ENCODE data around the gene AMELY. TPM values are rescaled to one million over a fixed set of nuclear protein-coding genes. Genes with fewer than 3 reads are reported as not detected.
"Not testable (repeated sequence)": the region's sequence is repeated elsewhere in the genome, so short reads cannot be mapped to it uniquely, and the experiment has no call there.

The AMELY gene
- total RNA-seq, 2 donors from 2014 or later = not detected

GRCh38 chrY:6909856-6910255 lies 1.7 kb downstream of the AMELY start:
- Histone ChIP-seq H3K36me3 (no peaks in the 10 kb centered on the region), H3K4me3 (no peak overlapping the region), H3K27me3 (no peaks in the 10 kb centered on the region), H3K4me1 (no peaks in the 10 kb centered on the region), H3K9me3 (no peaks in the 10 kb centered on the region), H3K27ac (no peak overlapping the region)
- no peak for DNase-seq (ENCODE audit: low spot score)
- TF ChIP-seq CTCF (IDR thresholded peaks at IDR 0.05) = no peak

- no peak overlapping the region for H3K27ac ChIP-seq
- no peaks in the 10 kb centered on the region for H3K27me3 ChIP-seq
- no peaks in the 10 kb centered on the region for H3K36me3 ChIP-seq
- DNase-seq (ENCODE audit: low spot score) = no peak
- no peaks in the 10 kb centered on the region for H3K4me1 ChIP-seq
- TF ChIP-seq CTCF (IDR thresholded peaks at IDR 0.05) = no peak
- H3K9me3 ChIP-seq = no peaks in the 10 kb centered on the region
- H3K4me3 ChIP-seq = no peak overlapping the region
Measured at GRCh38 chrY:6909118-6909521, 2.4 kb downstream of the AMELY start.

DNA sequence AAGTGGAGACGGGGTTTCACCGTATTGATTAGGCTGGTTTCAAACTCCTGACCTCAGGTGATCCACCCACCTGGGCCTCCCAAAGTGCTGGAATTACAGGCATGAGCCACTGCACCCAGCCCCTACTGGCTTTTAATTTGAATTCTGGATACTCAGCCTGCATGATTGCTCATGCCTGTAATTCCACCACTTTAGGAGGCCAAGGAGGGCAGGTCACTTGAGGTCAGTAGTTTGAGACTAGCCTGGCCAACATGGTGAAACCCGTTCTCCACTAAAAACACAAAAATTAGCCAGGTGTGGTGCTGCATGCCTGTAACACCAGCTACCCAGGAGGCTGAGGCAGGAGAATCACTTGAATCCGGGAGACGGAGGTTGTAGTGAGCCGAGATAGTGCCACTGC lies 3.5 kb downstream of the AMELY start:
- H3K27me3 ChIP-seq; H3K36me3 ChIP-seq; H3K4me3 ChIP-seq; H3K9me3 ChIP-seq; H3K4me1 ChIP-seq; DNase-seq (ENCODE audit: low spot score); H3K27ac ChIP-seq: not testable (repeated sequence)

- Histone ChIP-seq H3K4me1 (no peaks in the 10 kb centered on the region), H3K9me3 (no peaks in the 10 kb centered on the region), H3K4me3 (no peak overlapping the region), H3K36me3 (no peaks in the 10 kb centered on the region), H3K27ac (no peak overlapping the region), H3K27me3 (no peaks in the 10 kb centered on the region)
- no peak for DNase-seq (ENCODE audit: low spot score)
- TF ChIP-seq CTCF (IDR thresholded peaks at IDR 0.05) = no peak
Measured at GRCh38 chrY:6907591-6907990, 4.0 kb downstream of the AMELY start.

GRCh38 chrY:6902116-6902515 lies 9.4 kb downstream of the AMELY start:
- H3K27me3 ChIP-seq; H3K36me3 ChIP-seq; H3K4me3 ChIP-seq; H3K9me3 ChIP-seq; H3K4me1 ChIP-seq; DNase-seq (ENCODE audit: low spot score); H3K27ac ChIP-seq: not testable (repeated sequence)

GRCh38 chrY:6895236-6895635 lies 16.3 kb downstream of the AMELY start:
- H3K27ac ChIP-seq = no peak overlapping the region
- H3K4me1 ChIP-seq = no peaks in the 10 kb centered on the region
- no peaks in the 10 kb centered on the region for H3K36me3 ChIP-seq
- DNase-seq (ENCODE audit: low spot score) = no peak
- no peaks in the 10 kb centered on the region for H3K9me3 ChIP-seq
- no peaks in the 10 kb centered on the region for H3K27me3 ChIP-seq
- no peak overlapping the region for H3K4me3 ChIP-seq
- no peak for TF ChIP-seq CTCF (IDR thresholded peaks at IDR 0.05)

DNA sequence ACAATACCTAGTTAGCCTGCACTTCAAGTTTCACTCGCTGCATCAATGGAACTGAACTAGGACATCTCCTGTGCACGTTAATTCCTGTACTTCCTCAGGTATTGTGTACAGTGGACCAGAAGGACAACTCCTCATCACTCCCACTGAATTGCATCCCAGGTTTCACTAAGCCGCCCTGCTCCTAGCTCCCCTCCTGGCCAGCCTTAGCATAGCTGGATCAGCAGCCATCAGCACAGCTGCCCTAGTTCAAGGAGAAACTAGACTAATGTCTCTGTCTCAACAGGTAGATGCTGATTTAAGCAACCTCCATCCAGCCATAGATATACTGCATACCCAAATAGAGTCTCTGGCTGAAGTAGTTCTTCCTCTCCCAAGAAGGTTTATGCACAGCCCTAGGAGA lies 17.1 kb downstream of the AMELY start:
- TF ChIP-seq CTCF (IDR thresholded peaks at IDR 0.05) = no peak
- H3K9me3 ChIP-seq = no peaks in the 10 kb centered on the region
- no peak overlapping the region for H3K27ac ChIP-seq
- no peaks in the 10 kb centered on the region for H3K27me3 ChIP-seq
- H3K36me3 ChIP-seq = no peaks in the 10 kb centered on the region
- H3K4me1 ChIP-seq = no peaks in the 10 kb centered on the region
- no peak for DNase-seq (ENCODE audit: low spot score)
- no peak overlapping the region for H3K4me3 ChIP-seq

All from right atrium auricular region (tissue), 2 donors.